B cell (primary cell): ENCODE measurements around the gene ZIC5. TPM values are rescaled to one million over a fixed set of nuclear protein-coding genes. Genes with fewer than 3 reads are reported as not detected.

Experiments
- ATAC-seq: fragments of 200-7000 bp; cut with Tn5 transposase; one replicate; pipeline ENCODE4 v1.10.0; 2021; ENCODE audit warnings: low read depth, mild to moderate bottlenecking, moderate number of reproducible peaks, moderate library complexity
- CTCF ChIA-PET: fragments of 350-600 bp; sonication (Branson Sonifier 250); formaldehyde crosslinking; loops from one replicate; lab custom pipeline; 2021; ENCODE audit warnings: antibody characterized with exemption, inconsistent platforms; lab: Charles Lee
- POLR2A ChIA-PET: fragments of 350-600 bp; sonication (Branson Sonifier 250); formaldehyde crosslinking; loops from one replicate; lab custom pipeline; 2021; ENCODE audit warnings: antibody characterized with exemption; lab: Charles Lee
- DNase-seq: peaks from one replicate; pipeline ENCODE4 v3.0.0; 2013
- H2AFZ ChIP-seq: 2 replicates; pipeline ENCODE4 v1.6.1; 2012; ENCODE audit warnings: mild to moderate bottlenecking, low read depth, low read length; ENCODE audit not compliant: insufficient read depth, poor library complexity, severe bottlenecking
- H3K27ac ChIP-seq, 2 donors: 1 replicate in 1 of 2; 2 replicates in 1 of 2; pipeline ENCODE4 v1.5.1; 2012 to 2013; ENCODE audit warnings: low read length in 2 of 2, mild to moderate bottlenecking in 2 of 2, moderate library complexity in 1 of 2
- H3K27me3 ChIP-seq, 4 experiments: fragments of 200-600 bp in 1 of 4; sonication (generic) in 1 of 4; replicated peaks in 1 of 4; 1 replicate in 2 of 4; 2 replicates in 2 of 4; pipeline versions ENCODE4 v1.6.1 to v1.7.0; 2013 to 2016; ENCODE audit warnings: low read length in 3 of 4, mild to moderate bottlenecking in 2 of 4, mixed read lengths in 1 of 4, moderate library complexity in 1 of 4; ENCODE audit not compliant: insufficient read depth in 4 of 4, control insufficient read depth in 3 of 4; ENCODE audit errors: control extremely low read depth in 1 of 4
- H3K36me3 ChIP-seq, 2 experiments: replicated peaks in 1 of 2; 1 replicate in 1 of 2; 2 replicates in 1 of 2; pipeline versions ENCODE4 v1.6.1 to v1.7.1; 2013; ENCODE audit warnings: low read length in 1 of 2; ENCODE audit not compliant: insufficient read depth in 2 of 2, control insufficient read depth in 1 of 2; ENCODE audit errors: control extremely low read depth in 1 of 2, extremely low read depth in 1 of 2
- H3K4me1 ChIP-seq, 2 donors: fragments of 200-600 bp in 1 of 2; sonication (generic) in 1 of 2; 1 replicate in 1 of 2; 2 replicates in 1 of 2; pipeline versions ENCODE4 v1.5.1 to v1.6.1; 2013 to 2017; ENCODE audit warnings: low read length in 2 of 2; ENCODE audit not compliant: control insufficient read depth in 2 of 2, insufficient read depth in 2 of 2
- H3K4me2 ChIP-seq: replicated peaks from 2 replicates; pipeline ENCODE3; 2012; ENCODE audit warnings: mild to moderate bottlenecking, low read depth, low read length; ENCODE audit not compliant: poor library complexity, severe bottlenecking
- H3K4me3 ChIP-seq, 5 experiments: fragments of 200-600 bp in 1 of 5; sonication (generic) in 1 of 5; 1 replicate in 3 of 5; 2 replicates in 2 of 5; pipeline versions ENCODE4 v1.5.1 to v1.7.0; 2011 to 2016; ENCODE audit warnings: low read length in 4 of 5, mild to moderate bottlenecking in 4 of 5, low read depth in 2 of 5, control low read depth in 1 of 5, moderate library complexity in 1 of 5; ENCODE audit not compliant: insufficient read depth in 1 of 5; ENCODE audit errors: control extremely low read depth in 1 of 5, extremely low read depth in 1 of 5
- H3K79me2 ChIP-seq: fragments of 200-600 bp; sonication (generic); one replicate; pipeline ENCODE4 v1.6.0; 2016; ENCODE audit warnings: low read length; ENCODE audit not compliant: control insufficient read depth, insufficient read depth
- H3K9ac ChIP-seq: fragments of 200-600 bp; sonication (generic); 2 replicates; pipeline ENCODE4 v1.6.1; 2017; ENCODE audit warnings: mild to moderate bottlenecking, low read length, moderate library complexity
- H3K9me3 ChIP-seq, 3 donors: one replicate each; pipeline versions ENCODE4 v1.6.1 to v1.7.1; 2013; ENCODE audit warnings: low read length in 2 of 3; ENCODE audit not compliant: control insufficient read depth in 2 of 3, insufficient read depth in 1 of 3; ENCODE audit errors: control extremely low read depth in 1 of 3
- H4K20me1 ChIP-seq: 2 replicates; pipeline ENCODE4 v1.6.0; 2012; ENCODE audit warnings: mild to moderate bottlenecking, low read length; ENCODE audit not compliant: insufficient read depth, control insufficient read depth, poor library complexity, severe bottlenecking
- H3K27ac Mint-ChIP-seq: one replicate; pipeline ENCODE4 v1.8.0; 2021; ENCODE audit warnings: mixed read lengths
- H3K27me3 Mint-ChIP-seq: one replicate; pipeline ENCODE4 v1.8.0; 2021; ENCODE audit warnings: mixed read lengths
- H3K4me1 Mint-ChIP-seq: one replicate; pipeline ENCODE4 v1.8.0; 2021; ENCODE audit warnings: mixed read lengths
- H3K4me3 Mint-ChIP-seq: one replicate; pipeline ENCODE4 v1.8.0; 2021; ENCODE audit warnings: mixed read lengths
- H3K9me3 Mint-ChIP-seq: one replicate; pipeline ENCODE4 v1.8.0; 2022; ENCODE audit warnings: mixed read lengths; ENCODE audit not compliant: insufficient read depth
- CTCF ChIP-seq: fragments of 200-600 bp; IDR thresholded peaks from one replicate; pipeline ENCODE4 v1.8.0; 2022; ENCODE audit warnings: antibody characterized with exemption, mild to moderate bottlenecking
- EZH2 ChIP-seq: IDR thresholded peaks from 2 replicates; pipeline ENCODE4 v1.6.1; 2012; ENCODE audit warnings: borderline replicate concordance, low read depth, mild to moderate bottlenecking, moderate library complexity, low read length; ENCODE audit not compliant: insufficient read depth, poor library complexity, severe bottlenecking
- WGBS: methylation state at CpG from one replicate; pipeline ENCODE4 v1.1.5; 2013; ENCODE audit warnings: missing lambda C conversion rate; ENCODE audit not compliant: insufficient coverage; 5-methylcytosine and 5-hydroxymethylcytosine counted together
- intact Hi-C: fragments of 100-400 bp; cut with micrococcal nuclease; formaldehyde crosslinking; loops from one replicate; pipeline ENCODE4 v1.10.0; 2022
- polyA plus RNA-seq: library from polyadenylated mRNA; depleted of rRNA; stranded (reverse); fragments of >200 nt; gene quantifications from 2 replicates; pipeline ENCODE4 v1.2.3, GENCODE V29; 2012
- total RNA-seq, 2 donors: library from RNA; stranded (reverse); fragments of 120-200 nt in 1 of 2; gene quantifications; 1 replicate in 1 of 2; 2 replicates in 1 of 2; pipeline versions ENCODE4 v1.2.3 to v1.2.4, GENCODE V29; 2013 to 2022

The ZIC5 gene
- total and polyA plus RNA-seq, 2 donors (not counting 1 experiment from before 2014, with no cell fraction given) = not detected

GRCh38 chr13:99987154-99988019, 15.8 kb upstream of the ZIC5 start:
- ATAC-seq (no peak), DNase-seq (no peak)
- TF ChIP-seq EZH2 (no peak), CTCF (no peak)
- H3K27ac ChIP-seq = no peak overlapping the region
- H3K4me3 ChIP-seq = no peak overlapping the region
- 10% methylated on average over 13 of the region's 20 CpGs for WGBS
- H3K4me1 ChIP-seq = peaks cover 29 to 60% of the 10 kb centered on the region in 2 donors
- Mint-ChIP-seq H3K9me3 (peaks cover 7% of the 10 kb centered on the region), H3K4me3 (no peak overlapping the region), H3K27me3 (peaks cover 78% of the 10 kb centered on the region), H3K27ac (no peak overlapping the region), H3K4me1 (peaks cover 14% of the 10 kb centered on the region)
- CTCF ChIA-PET = interaction anchor here (2.0 kb wide), 1 partner anchor 13 kb away, joined by 6 read pairs; no protein-coding TSS in a partner anchor
- H3K9ac ChIP-seq = no peak overlapping the region
- H3K36me3 ChIP-seq = no peaks in the 10 kb centered on the region
- no peak overlapping the region for H2AFZ ChIP-seq
- H3K4me2 ChIP-seq = no peak overlapping the region
- intact Hi-C loops = no loop called here
- no peaks in the 10 kb centered on the region for H4K20me1 ChIP-seq
- POLR2A ChIA-PET = interaction anchor here (0.5 kb wide), 1 partner anchor 41 kb away, joined by 7 read pairs; no protein-coding TSS in a partner anchor
- H3K79me2 ChIP-seq = no peaks in the 10 kb centered on the region
- peaks cover 1 to 80% (median 47%) of the 10 kb centered on the region in 3 donors for H3K9me3 ChIP-seq
- peaks cover 2 to 97% (median 82%) of the 10 kb centered on the region in 4 experiments for H3K27me3 ChIP-seq

GRCh38 chr13:99986741-99987140, 15.2 kb upstream of the ZIC5 start:
- Histone ChIP-seq H3K4me2 (no peak overlapping the region), H3K79me2 (no peaks in the 10 kb centered on the region), H3K27ac (no peak overlapping the region), H3K4me1 (peaks cover 30 to 64% of the 10 kb centered on the region in 2 donors), H4K20me1 (no peaks in the 10 kb centered on the region), H3K9me3 (peaks cover 1 to 78% (median 45%) of the 10 kb centered on the region in 3 donors), H3K36me3 (no peaks in the 10 kb centered on the region), H3K4me3 (no peak overlapping the region), H2AFZ (no peak overlapping the region), H3K27me3 (peaks cover 2 to 92% (median 76%) of the 10 kb centered on the region in 4 experiments), H3K9ac (no peak overlapping the region)
- DNase-seq (no peak), ATAC-seq (no peak)
- Mint-ChIP-seq H3K27me3 (peaks cover 72% of the 10 kb centered on the region), H3K4me3 (no peak overlapping the region), H3K4me1 (peaks cover 12% of the 10 kb centered on the region), H3K27ac (no peak overlapping the region), H3K9me3 (peaks cover 7% of the 10 kb centered on the region)
- intact Hi-C loops = no loop called here
- CTCF ChIA-PET = interaction anchor here (0.5 to 2.0 kb wide), 2 partner anchors 13 to 71 kb away, joined by 4 to 6 read pairs; no protein-coding TSS in a partner anchor
- POLR2A ChIA-PET = interaction anchor here (0.5 kb wide), 1 partner anchor 41 kb away, joined by 7 read pairs; no protein-coding TSS in a partner anchor
- 23% methylated on average over 7 of the region's 8 CpGs for WGBS
- no peak for TF ChIP-seq CTCF
- no peak for TF ChIP-seq EZH2
